ENCODE measurements around the gene KIF6.
"Not testable (repeated sequence)": the region's sequence is repeated elsewhere in the genome, so short reads cannot be mapped to it uniquely, and the experiment has no call there.

KIF6 gene

DNA sequence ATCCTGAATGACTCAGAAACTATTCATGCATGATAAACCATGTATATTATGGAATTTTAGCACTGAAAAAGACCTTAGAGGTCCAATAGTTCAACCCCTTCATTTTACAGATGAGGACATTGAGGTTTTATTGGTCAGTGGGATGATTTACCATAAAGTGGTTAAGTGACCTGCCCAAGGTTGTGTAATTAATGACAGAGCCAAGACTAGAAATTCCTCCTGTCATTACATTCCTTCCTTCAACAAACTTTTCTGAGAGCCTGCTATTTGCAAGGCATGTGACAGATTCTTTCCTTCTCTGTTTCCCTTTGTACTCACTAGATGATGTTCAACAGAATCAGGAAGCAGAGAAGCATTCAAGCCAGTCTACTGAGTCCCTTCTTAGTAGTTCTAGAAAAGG, 232.0 kb downstream of the KIF6 start:
- DNase-seq, result no peak

DNA sequence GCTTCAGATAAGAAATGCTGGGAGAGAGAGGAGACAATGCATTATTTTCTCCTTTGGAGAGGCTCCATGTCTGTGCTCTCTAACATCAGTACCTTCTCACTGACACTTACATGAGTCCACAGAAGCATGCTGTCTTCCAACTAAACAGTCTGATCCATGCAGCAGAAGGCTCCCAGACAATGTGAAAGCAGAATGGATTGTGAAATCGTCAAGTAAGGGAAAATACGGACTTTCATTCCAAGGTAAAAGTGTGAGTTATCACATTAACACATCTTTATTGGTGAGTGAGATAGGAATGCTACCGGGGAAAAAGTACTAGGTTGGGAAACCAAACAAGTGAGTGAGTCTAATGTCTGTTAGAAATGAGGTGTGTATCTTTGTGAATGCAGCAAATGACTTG, 235.1 kb downstream of the KIF6 start:
- no peak for DNase-seq

DNA sequence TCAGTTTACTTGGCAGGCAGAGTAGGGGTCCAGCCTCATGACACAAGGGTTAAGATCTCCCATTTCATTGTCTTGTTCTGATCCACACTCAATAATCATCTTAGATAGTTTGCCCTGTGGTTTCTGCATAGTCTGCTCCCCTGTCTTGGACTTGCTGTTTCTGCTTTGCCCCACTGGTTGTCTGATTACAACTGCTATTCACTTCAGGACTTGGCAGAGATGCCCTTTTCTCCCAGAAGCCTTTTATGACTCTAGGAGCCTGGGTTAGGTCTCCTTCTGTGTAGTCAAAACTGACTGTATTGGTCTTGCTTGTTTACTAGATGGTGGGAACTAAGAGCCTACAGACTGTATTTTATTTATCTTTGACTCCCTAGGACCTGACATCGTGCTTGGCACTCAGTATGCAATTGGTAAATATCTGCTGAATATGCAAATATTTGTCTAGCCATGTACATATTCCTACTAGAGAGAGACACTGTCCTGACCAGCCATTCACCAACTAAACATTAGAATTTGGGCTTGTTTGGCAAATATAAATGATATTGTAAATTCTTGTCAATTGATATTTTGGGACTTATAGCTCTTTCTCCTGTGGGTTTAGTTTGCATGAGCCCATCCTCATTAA, 236.8 kb downstream of the KIF6 start:
- no peak for DNase-seq

DNA sequence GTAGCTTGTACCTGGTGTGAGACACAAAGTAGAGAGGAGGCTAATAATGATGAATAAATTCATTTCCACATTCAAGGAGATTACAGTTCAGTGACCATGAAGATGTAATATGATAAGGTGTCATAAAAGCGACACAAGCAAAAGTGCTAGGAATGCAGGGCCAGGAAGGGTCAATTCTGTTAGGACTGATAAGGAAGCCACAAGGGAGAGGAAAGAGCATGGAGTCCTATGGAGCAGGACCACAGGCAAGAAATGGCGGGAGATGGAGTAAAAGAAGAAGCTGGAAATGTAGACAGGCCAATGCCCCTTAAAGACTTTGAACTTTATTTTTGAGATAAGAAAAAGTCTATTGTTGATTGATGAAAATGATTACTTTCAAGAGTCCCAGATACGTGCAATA, 240.9 kb downstream of the KIF6 start:
- DNase-seq, result no peak

DNA sequence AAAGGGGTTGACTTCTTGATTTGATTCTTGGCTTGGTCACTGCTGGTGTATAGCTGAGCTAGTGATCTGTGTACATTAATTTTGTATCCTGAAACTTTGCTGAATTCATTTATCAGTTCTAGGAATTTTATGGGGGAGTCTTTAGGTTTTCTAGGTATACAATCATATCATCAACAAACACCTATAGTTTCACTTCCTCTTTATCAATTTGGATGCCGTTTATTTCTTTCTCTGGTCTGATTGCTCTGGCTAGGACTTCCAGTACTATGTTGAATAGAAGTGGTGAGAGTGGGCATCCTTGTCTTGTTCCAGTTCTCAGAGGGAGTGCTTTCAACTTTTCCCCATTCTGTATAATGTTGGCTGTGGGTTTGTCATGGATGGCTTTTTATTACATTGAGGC, 245.4 kb downstream of the KIF6 start:
- not testable (repeated sequence) for DNase-seq

DNA sequence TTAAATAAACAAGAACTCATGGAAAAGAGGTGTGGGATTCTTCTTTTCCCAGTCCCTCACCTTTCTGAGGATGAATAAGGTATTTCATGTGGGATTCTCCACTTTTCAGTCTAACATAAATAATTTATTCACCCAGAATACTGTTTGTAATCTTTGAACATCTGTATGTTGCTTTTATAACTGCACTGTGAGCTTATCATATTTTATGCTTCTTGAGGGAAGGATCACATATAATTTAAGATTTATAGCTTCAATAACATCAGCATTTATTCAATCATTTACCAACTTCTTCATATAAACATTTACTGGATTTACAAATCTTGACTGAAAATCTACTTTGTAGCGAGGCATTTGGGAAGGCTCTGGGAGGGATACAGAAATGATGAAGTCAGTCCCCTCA, 248.5 kb downstream of the KIF6 start:
- DNase-seq, result no peak

DNA sequence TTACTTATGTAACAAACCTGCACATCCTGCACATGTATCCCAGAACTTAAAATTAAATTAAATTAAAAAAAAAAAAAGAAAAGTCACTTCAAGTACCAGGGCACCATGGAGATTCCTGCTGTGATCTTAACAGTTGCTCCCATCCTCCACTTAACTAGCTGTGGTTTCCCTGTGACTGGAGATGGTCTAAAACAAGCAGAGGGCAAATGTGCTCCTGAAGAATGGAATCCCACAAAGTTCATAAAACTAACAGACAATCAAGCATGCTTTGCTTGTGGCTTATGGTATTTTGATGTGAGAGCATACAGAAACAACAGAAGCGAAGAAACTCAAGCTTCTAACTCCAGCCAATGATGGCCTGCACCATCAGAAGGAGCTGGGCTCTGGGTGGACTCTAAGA, 249.1 kb downstream of the KIF6 start:
- DNase-seq, result no peak

DNA sequence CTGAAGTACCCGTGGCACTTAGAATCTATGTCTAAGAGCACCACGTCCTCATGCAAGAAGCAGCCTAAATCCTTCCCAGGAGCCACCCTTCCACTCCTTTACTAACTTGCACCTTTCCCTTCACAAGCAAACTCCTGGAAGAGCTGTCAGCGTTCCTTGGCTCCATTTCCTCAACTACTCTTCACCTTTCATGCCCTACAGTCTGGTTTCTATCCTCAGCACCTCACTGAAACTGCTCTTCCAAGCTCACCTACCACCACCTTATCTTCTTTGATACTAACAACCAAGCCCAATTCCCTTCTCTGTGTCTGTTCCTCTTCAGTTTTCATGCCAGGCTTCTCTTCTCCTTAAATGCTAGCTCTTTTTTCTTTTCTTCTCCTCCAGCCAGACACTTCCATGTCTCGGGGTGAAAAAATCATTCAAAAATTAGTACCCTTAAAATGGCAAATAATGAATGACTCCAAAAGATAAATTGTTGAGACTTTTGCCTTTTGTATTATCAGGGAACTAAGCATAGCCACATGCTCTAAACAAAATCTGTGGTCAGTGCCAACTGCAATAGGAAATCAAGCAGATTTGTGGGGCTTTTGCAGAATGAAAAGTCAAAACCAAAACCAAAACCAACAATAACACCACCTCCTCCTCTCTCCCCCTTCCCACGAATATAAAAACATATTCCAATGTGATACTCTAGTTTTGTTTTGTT, 253.1 kb downstream of the KIF6 start:
- DNase-seq, result no peak

DNA sequence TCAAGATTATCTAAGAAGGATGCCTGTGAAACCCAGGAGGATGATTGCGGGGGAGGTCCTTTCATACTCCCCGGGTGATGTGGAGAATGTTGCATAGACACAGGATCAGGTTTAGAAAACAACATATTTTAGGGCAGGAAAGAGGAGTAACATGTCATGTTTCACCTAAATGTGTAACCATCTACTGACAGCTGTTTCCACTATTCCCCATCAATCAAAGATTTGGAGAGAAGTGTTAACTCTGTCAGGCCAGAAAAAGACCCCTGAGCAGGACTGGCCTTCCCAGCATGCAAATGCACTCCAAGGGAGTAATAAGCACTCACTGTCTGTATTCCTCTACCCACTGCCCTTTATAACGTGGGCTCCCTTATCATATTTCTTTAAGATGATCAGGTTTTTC, 254.7 kb downstream of the KIF6 start:
- no peak for DNase-seq

DNA sequence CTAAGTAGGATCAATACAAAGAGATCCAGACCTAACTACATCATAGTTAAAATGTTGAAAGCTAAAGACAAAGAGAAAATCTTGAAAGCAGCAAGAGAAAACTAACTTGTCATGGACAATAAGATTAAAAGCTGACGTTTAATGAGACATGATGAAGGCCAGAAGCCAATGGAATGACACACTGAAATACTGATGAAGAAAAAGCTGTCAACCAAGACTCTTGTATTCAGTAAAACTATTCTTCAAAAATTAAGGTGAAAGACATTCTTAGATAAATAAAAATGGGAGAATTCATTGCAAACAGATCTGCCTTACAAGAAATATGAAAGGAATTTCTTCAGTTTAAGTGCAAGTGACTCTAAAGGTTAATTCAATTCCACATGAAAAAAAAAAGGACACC, 256.8 kb downstream of the KIF6 start:
- DNase-seq, result no peak

DNA sequence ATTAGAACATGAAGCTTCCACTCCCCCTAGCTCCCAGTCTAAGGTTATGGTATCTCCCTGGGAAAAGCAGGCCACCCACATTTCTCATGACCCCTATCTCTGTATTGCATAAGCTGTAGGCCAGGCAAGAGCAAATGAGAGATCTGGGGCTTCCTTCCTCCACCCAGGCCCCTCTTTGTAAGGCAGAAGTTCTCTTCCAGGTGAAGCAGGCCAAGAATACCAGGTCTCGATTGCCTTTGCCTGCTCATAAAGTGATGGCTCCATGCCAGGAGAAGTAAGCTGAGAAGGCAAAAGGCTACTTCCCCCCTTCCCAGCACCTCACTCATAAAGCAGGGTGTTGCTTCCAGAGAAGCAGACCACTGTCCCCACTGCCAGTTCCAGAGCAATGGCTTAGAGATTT, 258.6 kb downstream of the KIF6 start:
- DNase-seq, result no peak

DNA sequence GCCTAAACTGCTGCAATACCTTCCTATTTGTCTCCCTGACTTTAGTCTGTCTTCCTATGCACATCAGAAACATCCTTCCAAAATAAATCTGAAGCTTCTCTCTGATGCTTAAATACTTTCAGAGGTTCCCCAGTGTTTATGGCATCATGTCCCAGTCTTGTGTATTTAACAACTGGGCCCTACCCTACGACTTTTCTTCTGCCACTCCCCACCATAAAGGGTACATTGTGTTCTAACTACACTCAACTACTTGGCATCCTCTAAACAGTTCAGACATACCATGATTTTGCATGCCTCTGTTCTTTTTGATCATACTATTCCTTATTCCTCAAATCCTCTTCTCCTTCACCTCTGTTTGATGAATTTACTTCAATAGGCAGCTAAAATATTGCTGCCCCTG, 259.7 kb downstream of the KIF6 start:
- no peak for DNase-seq

DNA sequence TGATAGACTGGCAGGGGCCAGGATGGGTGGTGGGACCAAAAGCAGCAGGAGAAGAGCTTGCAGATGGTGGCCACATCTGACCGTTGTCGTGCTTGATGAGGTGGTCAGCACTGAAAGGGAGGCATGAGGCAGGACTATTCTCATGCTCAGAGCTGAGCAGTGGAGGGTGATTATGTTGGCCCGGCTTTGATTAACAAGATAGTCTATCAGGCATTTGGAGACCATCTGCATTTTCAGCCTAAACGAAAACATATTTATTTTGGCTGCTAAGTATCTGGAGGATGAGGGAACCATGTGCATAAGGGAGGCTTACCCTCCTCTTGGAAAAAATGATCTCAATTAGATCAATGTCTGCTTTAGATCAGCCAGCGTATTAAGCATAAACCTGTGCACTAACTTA, 261.1 kb downstream of the KIF6 start:
- no peak for DNase-seq

DNA sequence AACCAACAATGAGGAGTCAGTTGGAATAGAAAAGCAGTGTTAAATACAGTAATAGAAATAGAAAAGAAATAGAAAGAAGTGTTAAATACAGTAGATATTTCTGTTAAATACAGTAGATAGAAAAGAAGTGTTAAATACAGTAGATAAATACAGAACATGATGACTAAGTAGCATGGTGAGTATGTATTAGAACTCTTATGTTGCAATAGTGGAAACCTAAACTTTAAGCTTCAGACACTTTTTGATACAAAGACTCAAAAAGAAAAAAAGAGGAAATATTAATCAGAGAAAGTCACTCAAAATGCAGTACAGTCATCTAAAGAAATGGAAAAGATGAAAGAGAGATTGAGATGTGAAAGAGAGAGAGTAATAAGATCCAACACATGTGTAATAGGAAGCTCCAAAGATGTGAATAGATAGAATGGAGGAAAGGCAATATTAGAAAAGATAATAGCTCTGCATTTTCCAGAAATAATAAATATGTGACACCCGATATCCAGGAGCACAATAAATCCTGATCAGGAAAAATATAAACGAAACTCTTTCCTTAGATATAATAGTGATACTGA, 271.2 kb downstream of the KIF6 start:
- DNase-seq, result no peak

DNA sequence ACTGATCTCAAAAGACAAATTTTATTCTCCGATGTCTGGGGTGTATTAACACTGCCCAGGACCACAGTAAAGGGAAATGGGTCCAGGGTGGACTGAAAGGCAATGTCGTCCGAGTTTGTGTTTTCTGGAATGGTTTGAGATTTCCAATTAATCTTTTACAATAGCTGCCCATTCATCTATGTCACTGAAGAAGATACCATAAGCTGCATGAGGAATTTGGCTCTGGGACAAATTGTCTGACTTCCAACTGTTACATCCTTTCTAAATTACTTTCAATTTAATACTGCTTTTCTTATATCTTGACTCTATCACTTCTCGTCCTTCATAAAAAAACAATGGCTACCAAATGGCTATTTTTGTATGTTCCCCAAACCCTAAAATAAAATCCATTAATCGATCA, 272.0 kb downstream of the KIF6 start:
- DNase-seq, result no peak

DNA sequence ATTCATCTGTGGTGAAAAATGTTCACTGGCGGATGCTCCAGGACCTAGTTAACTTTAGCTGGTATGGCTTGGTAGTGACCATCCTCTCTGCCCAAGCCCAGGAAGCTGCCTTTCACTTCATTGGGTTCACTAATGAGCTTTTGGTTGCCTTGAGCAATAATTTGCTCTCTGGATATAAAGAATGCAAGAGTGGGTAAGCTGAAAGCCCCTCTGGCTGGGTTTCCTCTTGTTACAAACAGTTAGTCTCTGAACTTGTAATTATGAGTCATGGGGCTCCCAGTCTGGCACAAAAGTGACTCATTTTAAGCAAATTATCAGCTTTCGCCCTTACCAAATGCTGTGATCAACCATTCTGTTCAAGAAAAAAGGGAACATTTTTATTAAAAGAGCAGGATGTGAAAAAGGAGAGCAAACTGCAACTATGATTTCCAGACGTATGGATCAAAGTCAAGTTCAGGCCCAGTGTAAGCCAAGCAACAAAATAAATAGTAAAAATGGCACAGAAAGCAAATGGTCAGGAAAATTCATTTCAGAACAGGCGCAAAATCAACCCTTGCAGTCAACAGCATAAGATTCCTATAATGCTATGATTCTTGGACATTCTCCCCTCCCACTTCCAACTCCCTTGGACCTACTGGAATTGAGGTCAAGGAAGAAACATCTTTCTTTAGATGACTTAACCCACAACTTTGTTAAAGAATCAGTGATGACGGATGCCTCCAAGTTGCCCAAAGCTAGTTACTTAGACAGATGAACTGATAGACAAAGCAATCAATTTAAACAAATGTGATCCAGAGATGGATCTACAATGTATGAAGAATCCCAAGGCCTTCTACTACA, 272.7 kb downstream of the KIF6 start:
- peak; percentile 3 for DNase-seq

DNA sequence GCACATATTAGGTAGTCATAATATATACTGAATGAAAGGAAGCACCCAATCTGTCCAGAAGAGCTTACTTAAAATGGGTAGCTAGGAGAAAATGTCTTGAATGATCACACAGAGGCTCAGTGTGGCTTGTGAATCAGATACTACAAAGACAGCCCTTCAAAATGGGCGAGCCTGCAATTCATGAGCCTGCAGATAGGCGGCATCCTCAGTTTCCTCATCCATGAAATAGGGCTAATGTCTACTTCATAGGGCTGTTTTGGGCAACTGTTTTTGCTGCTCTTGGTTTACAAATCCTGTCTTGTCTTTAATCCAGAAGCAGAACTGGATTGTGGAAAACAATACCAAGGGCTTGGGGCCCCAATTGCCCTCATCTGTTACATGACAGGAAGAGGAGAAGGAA, 273.4 kb downstream of the KIF6 start:
- DNase-seq, result peak; percentile 18

DNA sequence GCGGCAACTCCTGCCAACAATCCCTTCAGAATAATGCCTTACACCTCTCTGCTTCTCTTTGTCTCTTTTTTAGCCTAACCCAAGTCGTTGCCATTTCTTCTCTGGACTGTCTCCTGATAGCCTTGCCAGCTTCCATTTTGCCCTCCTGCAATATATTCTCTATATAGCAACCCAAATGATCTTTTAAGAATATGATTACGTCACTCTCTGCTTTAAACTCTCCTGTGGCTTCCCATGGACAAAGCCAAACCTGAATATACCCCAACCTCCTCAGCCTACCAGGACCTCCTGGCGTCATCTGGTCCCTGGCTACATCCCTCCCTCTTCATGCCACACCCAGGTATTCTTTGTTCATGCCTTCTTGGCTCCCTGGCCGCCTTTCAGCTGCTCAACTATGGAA, 276.2 kb downstream of the KIF6 start:
- DNase-seq, result no peak

DNA sequence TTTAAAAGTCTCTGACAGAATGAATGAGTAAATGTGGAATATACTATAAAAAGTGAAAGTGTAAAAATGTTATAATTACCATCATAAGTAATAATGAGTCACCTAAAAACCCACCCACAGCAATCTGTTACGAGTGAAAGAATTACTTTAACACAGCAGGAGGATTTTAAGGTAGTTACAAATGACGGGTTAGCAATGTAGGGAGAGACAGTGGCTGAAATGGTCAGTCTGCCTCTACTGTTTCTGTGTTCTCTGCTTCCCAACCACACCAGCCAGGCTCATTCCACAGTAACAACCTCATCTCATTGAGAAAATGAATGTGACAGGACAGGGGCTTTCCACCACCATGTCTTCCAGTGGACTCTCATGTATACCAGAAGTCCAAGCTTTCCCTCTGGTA, 278.3 kb downstream of the KIF6 start:
- DNase-seq, result no peak

DNA sequence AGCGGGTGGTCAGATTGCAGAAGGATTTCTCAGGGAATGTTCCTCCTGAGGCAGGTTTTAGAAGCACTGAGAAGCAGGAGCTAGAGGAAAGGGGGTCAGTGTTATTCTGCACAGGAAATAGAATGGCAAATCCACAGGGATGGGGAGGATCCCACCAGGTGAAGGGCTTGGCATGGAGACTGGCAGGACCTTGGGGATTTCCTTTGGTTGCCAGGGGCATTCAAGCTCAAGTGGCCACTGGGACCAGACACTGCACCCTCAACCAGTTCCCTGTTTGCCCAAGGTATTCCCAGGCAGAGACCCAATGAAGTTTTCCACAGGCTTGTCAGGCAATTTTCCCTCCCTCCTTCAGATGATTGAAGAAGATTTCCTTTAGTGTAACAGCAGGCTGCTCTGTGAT, 279.5 kb downstream of the KIF6 start:
- no peak for DNase-seq

DNA sequence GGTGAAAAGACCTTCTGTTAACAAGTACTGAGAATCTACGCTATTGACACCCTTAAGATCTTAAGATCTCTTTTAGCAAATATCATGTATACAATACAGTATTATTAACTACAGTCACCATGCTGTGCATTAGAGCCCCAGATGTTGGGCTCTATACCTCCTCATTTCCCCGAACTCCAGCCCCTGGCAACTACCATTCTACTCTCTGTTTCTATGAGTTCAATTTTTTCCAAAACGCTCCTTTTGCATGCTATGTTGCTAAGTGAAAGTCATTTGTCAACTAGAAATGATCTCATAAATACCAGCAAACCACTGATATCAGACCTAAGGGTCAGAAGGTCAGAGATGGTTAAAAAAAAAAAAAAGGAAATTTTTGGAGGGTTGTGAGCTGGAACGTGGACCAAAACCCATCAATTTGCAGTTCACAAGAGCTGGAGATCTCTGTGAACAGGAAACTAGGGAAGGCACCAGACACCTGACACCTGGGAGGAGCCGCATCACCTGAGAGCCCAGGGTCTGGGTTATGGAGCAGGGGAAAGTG, 280.7 kb downstream of the KIF6 start:
- DNase-seq, result no peak

DNA sequence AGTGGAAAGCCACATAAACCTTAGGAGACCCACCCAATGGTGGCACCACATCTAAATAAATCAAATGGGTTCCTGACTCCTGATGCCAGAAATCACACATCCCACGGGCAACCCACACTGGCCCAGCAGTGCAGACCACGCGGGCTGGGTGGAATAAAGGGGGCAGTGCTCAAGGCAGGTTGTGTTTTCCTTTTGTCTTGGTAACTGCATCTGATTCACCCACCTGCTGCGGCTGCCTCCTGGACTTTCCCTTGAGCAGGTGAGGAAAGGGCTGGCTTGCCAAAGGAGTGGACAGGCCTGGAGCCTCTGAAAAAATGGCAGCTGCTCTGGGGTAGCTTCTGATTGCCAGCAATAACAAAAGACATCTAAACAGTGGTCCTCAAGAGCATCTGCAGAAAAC, 283.2 kb downstream of the KIF6 start:
- no peak for DNase-seq

DNA sequence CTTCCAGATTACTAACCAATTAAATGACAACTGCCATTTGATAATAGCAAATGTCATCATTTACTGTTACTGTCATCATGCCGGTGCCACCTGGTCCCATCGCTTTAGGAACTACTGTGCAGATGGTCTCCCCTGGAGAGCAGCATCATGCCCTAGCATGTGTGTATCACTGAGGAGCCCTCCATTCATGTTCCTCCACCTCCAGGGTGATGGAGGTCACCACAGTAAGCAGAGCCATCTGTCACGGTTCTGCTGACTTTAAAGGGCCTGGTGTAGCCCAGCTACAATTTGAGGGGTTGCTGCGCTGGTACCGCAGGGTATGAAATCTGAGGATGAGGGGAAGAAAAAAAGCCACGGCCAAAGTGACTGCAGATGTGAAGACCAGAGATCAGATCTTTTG, 283.9 kb downstream of the KIF6 start:
- no peak for DNase-seq

DNA sequence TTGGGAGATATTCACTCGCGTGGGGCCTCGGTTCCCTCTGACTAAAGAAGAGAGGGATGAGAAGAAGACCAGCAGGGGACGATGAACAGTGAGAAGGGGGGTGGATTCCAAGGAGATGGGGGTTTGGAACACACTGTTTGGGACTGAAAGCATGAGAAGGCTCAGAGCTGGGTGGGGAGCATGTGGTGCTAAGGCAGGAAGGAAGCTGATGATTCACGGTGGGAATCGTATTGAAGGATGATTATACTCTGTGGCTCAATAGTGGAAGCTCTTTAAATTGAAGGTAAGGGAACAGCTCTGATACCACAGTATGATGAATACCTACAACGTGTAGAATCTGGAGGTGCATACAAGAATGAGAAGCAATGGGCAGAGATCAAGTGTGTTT, 285.2 kb downstream of the KIF6 start:
- no peak for DNase-seq

Data from activated CD4-positive, alpha-beta T cell treated with anti-CD3 and anti-CD28 coated beads, Interleukin-2, Interleukin-6, amounts not matched to agents 100 ng/mL and 50 ng/mL, durations not matched to agents 16 hours and 8 hours (primary cell).